OCI-LY7 (cell line): Measurements from ENCODE around the gene FUBP3. TPM values are rescaled to one million over a fixed set of nuclear protein-coding genes. Genes with fewer than 3 reads are reported as not detected.

ENCODE experiments used
- BruUV-seq: library from RNA; stranded (reverse); fragments of 400-500 nt; replicated peaks from 2 replicates; lab custom pipeline; 2021; lab: Mats Ljungman, UMichigan
- CTCF ChIA-PET: fragments of 300-600 bp; sonication (Branson Sonifier 250); formaldehyde crosslinking; loops from one replicate; lab custom pipeline; 2022; ENCODE audit warnings: antibody characterized with exemption; ENCODE audit not compliant: unreplicated experiment; lab: Charles Lee
- POLR2A ChIA-PET: fragments of 300-600 bp; sonication (Branson Sonifier 250); formaldehyde crosslinking; loops from one replicate; lab custom pipeline; 2022; ENCODE audit warnings: antibody characterized with exemption; lab: Charles Lee
- DNase-seq: peaks from one replicate; pipeline ENCODE4 v3.0.0-alpha.2; 2015; ENCODE audit warnings: low spot score
- H2AFZ ChIP-seq: fragments of 200-600 bp; sonication (generic), shearing (Covaris generic); 2 replicates; pipeline ENCODE4 v1.6.1; 2014; ENCODE audit warnings: mild to moderate bottlenecking, antibody characterized with exemption, low read length, moderate library complexity
- H3K27ac ChIP-seq: fragments of 200-600 bp; sonication (generic); 2 replicates; pipeline ENCODE4 v1.5.1; 2014; ENCODE audit warnings: mixed run types, low read depth, mild to moderate bottlenecking, moderate library complexity, low read length, inconsistent platforms; ENCODE audit not compliant: poor library complexity, severe bottlenecking
- H3K36me3 ChIP-seq: fragments of 200-600 bp; sonication (generic); 2 replicates; pipeline ENCODE4 v1.6.1; 2014; ENCODE audit warnings: mild to moderate bottlenecking, antibody characterized with exemption, low read length, moderate library complexity, mixed read lengths; ENCODE audit not compliant: insufficient read depth
- H3K4me1 ChIP-seq: fragments of 200-600 bp; sonication (generic); 2 replicates; pipeline ENCODE4 v1.5.1; 2014; ENCODE audit warnings: mild to moderate bottlenecking, low read length; ENCODE audit not compliant: insufficient read depth, poor library complexity, severe bottlenecking
- H3K4me2 ChIP-seq: fragments of 200-600 bp; sonication (generic); 2 replicates; pipeline ENCODE4 v1.6.1; 2014; ENCODE audit warnings: mild to moderate bottlenecking, low read length
- H3K4me3 ChIP-seq: fragments of 200-600 bp; sonication (generic); 2 replicates; pipeline ENCODE4 v1.5.1; 2014; ENCODE audit warnings: mild to moderate bottlenecking, low read depth, low read length; ENCODE audit not compliant: poor library complexity, severe bottlenecking
- H3K79me2 ChIP-seq: fragments of 200-600 bp; sonication (generic); 2 replicates; pipeline ENCODE4 v1.6.1; 2016; ENCODE audit warnings: low read depth, mild to moderate bottlenecking, low read length, moderate library complexity, mixed read lengths; ENCODE audit not compliant: insufficient read depth
- H3K9me2 ChIP-seq: fragments of 200-600 bp; sonication (generic); 2 replicates; pipeline ENCODE4 v1.6.1; 2016; ENCODE audit warnings: mild to moderate bottlenecking, low read length, mixed read lengths; ENCODE audit not compliant: insufficient read depth
- H3K9me3 ChIP-seq: fragments of 200-600 bp; sonication (generic); 2 replicates; pipeline ENCODE4 v1.6.1; 2014; ENCODE audit warnings: mild to moderate bottlenecking, mixed run types, low read length, mixed read lengths
- H4K20me1 ChIP-seq: fragments of 200-600 bp; sonication (generic); 2 replicates; pipeline ENCODE4 v1.6.1; 2014; ENCODE audit warnings: mild to moderate bottlenecking, antibody characterized with exemption, low read length, moderate library complexity, mixed read lengths; ENCODE audit not compliant: insufficient read depth
- EZH2phosphoT487 ChIP-seq: fragments of 200-600 bp; sonication (generic); IDR thresholded peaks from 2 replicates; pipeline ENCODE4 v1.6.1; 2018; ENCODE audit warnings: low read depth, borderline replicate concordance, mild to moderate bottlenecking, mixed run types, antibody characterized with exemption, low read length, moderate library complexity, mixed read lengths
- intact Hi-C: fragments of 100-400 bp; cut with micrococcal nuclease; formaldehyde crosslinking; loops from one replicate; pipeline ENCODE4 v1.10.0; 2022; ENCODE audit not compliant: unreplicated experiment
- total RNA-seq, 2 experiments: library from RNA; depleted of rRNA in 1 of 2; stranded (reverse); fragments of >200 nt in 1 of 2; shearing (Covaris generic) in 1 of 2; gene quantifications; 2 replicates each; pipeline ENCODE4 v1.2.3, GENCODE V29; 2014 to 2022
- TF ChIP-seq, protein P1 (sequence below): fragments of 200-600 bp; sonication (generic); conservative IDR thresholded peaks from 2 replicates; pipeline ENCODE4 v1.5.1; 2014; ENCODE audit warnings: mild to moderate bottlenecking, antibody characterized with exemption, low read length, moderate library complexity, mixed read lengths

Gene FUBP3
- total RNA-seq, 2 experiments from 2014 or later: 62.3 to 78.3 TPM

DNA sequence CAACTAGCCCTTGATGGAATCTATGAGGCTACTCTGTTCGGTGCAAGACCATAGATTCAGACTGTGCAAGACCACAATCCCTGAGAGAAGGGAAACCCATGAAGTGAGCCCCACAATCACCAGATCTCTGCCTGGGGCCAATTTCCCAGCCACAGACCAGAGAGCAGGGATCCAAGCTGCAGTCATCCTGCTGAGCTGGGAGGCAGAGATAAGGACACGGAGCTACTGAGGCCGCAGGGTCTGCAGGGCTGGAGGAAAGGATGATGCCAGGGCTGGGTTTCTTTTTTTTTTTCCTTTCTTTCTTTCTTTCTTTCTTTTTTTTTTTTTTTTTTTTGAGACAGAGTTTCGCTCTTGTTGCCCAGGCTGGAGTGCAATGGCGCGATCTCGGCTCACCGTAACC, 47.7 kb upstream of the FUBP3 start:
- no peak overlapping the region for H3K4me2 ChIP-seq
- no peaks in the 10 kb centered on the region for H4K20me1 ChIP-seq
- ChIA-PET POLR2A (interaction anchor here (0.7 kb wide), 1 partner anchor 255 kb away, joined by 4 read pairs; no protein-coding TSS in a partner anchor), CTCF (interaction anchor here (0.6 kb wide), 1 partner anchor 1924 kb away, joined by 3 read pairs; no protein-coding TSS in a partner anchor)
- H2AFZ ChIP-seq: no peak overlapping the region
- no peak for DNase-seq
- no peak overlapping the region for H3K4me3 ChIP-seq
- no peak for TF ChIP-seq EZH2phosphoT487
- TF ChIP-seq, protein P1, sequence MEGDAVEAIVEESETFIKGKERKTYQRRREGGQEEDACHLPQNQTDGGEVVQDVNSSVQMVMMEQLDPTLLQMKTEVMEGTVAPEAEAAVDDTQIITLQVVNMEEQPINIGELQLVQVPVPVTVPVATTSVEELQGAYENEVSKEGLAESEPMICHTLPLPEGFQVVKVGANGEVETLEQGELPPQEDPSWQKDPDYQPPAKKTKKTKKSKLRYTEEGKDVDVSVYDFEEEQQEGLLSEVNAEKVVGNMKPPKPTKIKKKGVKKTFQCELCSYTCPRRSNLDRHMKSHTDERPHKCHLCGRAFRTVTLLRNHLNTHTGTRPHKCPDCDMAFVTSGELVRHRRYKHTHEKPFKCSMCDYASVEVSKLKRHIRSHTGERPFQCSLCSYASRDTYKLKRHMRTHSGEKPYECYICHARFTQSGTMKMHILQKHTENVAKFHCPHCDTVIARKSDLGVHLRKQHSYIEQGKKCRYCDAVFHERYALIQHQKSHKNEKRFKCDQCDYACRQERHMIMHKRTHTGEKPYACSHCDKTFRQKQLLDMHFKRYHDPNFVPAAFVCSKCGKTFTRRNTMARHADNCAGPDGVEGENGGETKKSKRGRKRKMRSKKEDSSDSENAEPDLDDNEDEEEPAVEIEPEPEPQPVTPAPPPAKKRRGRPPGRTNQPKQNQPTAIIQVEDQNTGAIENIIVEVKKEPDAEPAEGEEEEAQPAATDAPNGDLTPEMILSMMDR: no peak
- no peaks in the 10 kb centered on the region for H3K79me2 ChIP-seq
- no peaks in the 10 kb centered on the region for H3K9me2 ChIP-seq
- no TSS peak for BruUV-seq
- H3K9me3 ChIP-seq: no peaks in the 10 kb centered on the region
- no peak overlapping the region for H3K27ac ChIP-seq
- H3K4me1 ChIP-seq: no peaks in the 10 kb centered on the region
- H3K36me3 ChIP-seq: no peaks in the 10 kb centered on the region
- intact Hi-C loops: no loop called here

DNA sequence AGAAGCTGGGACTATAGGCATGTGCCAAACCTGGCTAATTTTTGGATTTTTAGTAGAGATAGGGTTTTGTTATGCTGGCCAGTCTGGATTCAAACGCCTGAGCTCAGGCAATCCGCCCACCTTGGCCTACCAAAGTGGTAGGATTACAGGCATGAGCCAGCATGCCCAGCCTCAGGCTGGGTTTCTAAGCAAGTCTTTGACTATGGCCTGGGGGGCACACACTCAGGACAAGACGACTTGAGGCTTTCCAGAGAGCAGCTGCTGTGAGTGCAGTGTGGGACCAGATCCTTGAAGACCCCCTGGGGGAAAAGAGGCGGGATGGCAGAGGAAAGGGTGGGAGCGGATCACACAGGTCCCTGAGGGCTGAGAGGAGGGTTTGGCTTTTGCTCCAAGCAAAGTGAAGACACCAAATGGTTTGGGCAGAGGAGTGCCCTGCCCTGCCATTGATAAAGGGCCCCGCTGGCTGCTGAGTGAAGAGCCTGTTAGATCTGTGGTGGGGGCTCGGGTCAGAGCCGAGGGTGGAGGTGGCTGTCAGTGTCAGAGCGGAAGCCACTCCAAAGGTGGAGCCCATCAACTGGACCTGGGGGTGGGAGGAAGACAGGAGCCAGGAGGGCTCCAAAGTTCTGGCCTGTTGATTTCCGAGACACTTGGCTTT, 46.8 kb upstream of the FUBP3 start:
- no peak overlapping the region for H3K4me2 ChIP-seq
- no peaks in the 10 kb centered on the region for H3K9me3 ChIP-seq
- H2AFZ ChIP-seq: no peak overlapping the region
- no peaks in the 10 kb centered on the region for H4K20me1 ChIP-seq
- H3K9me2 ChIP-seq: no peaks in the 10 kb centered on the region
- DNase-seq: no peak
- intact Hi-C loops: no loop called here
- TF ChIP-seq EZH2phosphoT487: no peak
- TF ChIP-seq, protein P1: no peak
- no TSS peak for BruUV-seq
- no peaks in the 10 kb centered on the region for H3K79me2 ChIP-seq
- ChIA-PET POLR2A (interaction anchor here (0.7 kb wide), 1 partner anchor 60 kb away, joined by 5 read pairs; no protein-coding TSS in a partner anchor), CTCF (no interaction called here)
- H3K4me3 ChIP-seq: no peak overlapping the region
- no peaks in the 10 kb centered on the region for H3K4me1 ChIP-seq
- no peak overlapping the region for H3K27ac ChIP-seq
- H3K36me3 ChIP-seq: no peaks in the 10 kb centered on the region

DNA sequence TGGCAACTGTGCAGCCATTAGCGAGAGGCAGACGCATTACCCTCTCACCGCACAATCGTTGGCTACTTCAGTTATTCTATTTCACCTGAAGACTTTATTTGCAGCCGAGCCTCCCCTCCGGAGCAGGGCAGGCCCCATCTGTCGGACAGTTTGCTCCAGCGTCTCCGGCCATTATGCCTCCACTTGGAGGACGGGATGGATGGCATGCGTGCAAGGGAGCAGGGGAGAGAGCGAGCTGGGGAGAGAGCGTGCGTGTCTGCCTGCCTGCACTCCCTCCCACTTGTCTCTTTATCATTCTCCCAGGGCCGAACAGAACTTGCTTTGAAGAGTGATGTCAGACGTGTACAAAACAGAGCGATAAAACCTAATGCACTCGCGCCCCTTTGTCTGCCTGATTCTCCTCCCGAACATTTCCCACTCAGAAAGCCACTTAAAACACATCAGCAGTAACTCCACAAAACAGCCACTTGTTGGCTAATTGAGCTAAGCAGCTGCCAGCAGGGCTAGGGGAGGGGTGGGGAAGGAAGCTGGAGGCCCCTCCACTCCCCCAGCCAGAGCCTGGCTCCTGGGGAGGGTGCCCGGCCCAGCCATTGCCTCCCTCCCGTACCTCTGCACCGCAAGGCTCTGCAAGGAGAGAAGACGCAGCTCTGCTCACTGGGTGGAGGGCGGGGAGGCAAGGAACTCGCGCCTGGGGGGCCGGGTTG, 43.4 kb upstream of the FUBP3 start:
- H3K36me3 ChIP-seq: no peaks in the 10 kb centered on the region
- intact Hi-C loops: no loop called here
- no peak overlapping the region for H3K27ac ChIP-seq
- no peak overlapping the region for H3K4me3 ChIP-seq
- no peaks in the 10 kb centered on the region for H3K9me3 ChIP-seq
- DNase-seq: no peak
- H4K20me1 ChIP-seq: no peaks in the 10 kb centered on the region
- POLR2A ChIA-PET: no interaction called here
- no peaks in the 10 kb centered on the region for H3K79me2 ChIP-seq
- H3K4me1 ChIP-seq: no peaks in the 10 kb centered on the region
- H2AFZ ChIP-seq: no peak overlapping the region
- CTCF ChIA-PET: no interaction called here
- no peak for TF ChIP-seq EZH2phosphoT487
- TF ChIP-seq, protein P1: no peak
- no peaks in the 10 kb centered on the region for H3K9me2 ChIP-seq
- H3K4me2 ChIP-seq: no peak overlapping the region
- BruUV-seq: no TSS peak
